Mammary epithelial cell (primary cell): ENCODE measurements around the gene SH3TC1.

ENCODE experiments used
- CTCF ChIP-seq, 2 donors: IDR thresholded peaks in 1 of 2; conservative IDR thresholded peaks in 1 of 2; 2 replicates each; pipeline ENCODE4 v1.5.1; 2011 to 2012; ENCODE audit warnings: inconsistent platforms in 2 of 2, low read length in 2 of 2, mild to moderate bottlenecking in 2 of 2, control low read depth in 1 of 2, low read depth in 1 of 2; ENCODE audit not compliant: insufficient read depth in 1 of 2; ENCODE audit errors: extremely low read depth in 1 of 2
- EZH2 ChIP-seq: IDR thresholded peaks from 2 replicates; pipeline ENCODE4 v1.6.1; 2012; ENCODE audit warnings: low read length, inconsistent platforms, borderline replicate concordance

- no peak for TF ChIP-seq CTCF (conservative IDR thresholded peaks at IDR 0.05 in 1 of 2, IDR thresholded peaks at IDR 0.05 in 1 of 2; ENCODE audit: extremely low read depth in 1 of 2, insufficient read depth in 1 of 2, low read depth in 1 of 2, low read length in 2 of 2)
- TF ChIP-seq EZH2, result no peak
Measured at GRCh38 chr4:8269535-8270417, 70.7 kb downstream of the SH3TC1 start, which contains the start of gene HTRA3.
